ENCODE results near the gene SERPINA12.
"Not testable (repeated sequence)": the region's sequence is repeated elsewhere in the genome, so short reads cannot be mapped to it uniquely, and the experiment has no call there.

SERPINA12 gene

DNA sequence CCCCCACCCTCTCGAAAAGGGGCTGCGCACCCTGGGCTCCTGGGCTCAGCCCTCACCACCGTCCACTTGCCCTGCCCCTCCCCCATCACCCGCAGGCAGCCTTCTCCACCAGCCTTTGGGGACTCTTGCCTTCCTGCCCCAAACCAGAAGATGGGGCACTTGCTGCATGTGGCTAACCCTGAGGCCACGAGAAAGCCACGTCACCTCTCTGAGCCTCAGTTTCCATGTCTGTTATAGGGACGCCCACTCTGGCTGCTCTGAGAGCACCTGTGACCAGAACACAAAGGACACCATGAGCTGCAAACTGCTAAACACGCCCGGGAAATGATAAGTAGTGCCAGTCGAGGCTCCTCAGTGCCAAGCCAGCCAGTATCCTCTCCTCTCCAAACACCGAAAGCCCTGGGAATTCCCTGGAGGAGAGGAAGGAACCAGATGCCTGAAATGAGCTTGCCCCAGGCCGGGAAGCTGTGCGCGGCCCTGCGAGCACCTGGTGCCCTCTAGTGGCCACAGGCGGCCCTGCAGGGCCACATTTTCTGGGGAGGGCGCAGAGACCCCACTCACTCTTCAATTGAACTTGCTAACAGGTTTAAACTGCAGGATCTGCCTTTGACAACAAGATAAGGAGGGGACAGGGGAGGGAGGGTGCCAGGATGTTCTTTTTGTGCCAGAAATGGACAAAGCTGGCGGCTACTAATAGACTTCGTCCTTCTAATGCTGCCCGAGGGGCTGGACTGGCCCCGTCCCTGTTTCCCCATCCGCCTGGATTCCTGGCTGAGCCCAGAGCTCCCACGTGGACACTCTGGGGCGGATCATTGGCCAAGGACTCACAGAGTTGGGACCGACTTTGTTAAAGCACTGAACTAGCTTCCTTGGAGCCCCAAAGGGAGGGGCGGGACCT lies 23.1 kb downstream of the SERPINA12 start:
- Histone ChIP-seq H3K9ac (ENCODE audit: low read length) (peak overlapping the region; percentile 5), H3K9me3 (ENCODE audit: control insufficient read depth, low read length) (no peaks in the 10 kb centered on the region), H3K36me3 (ENCODE audit: control insufficient read depth, insufficient read depth, low read length, severe bottlenecking) (no peaks in the 10 kb centered on the region), H3K4me1 (ENCODE audit: control insufficient read depth, insufficient read depth, low read length) (no peaks in the 10 kb centered on the region), H3K4me3 (ENCODE audit: low read length) (no peak overlapping the region), H3K27me3 (replicated peaks; ENCODE audit: control insufficient read depth, insufficient read depth, low read length) (peaks cover 30% of the 10 kb centered on the region)
- DNase-seq (ENCODE audit: low read depth): peak; percentile 81

- no peak overlapping the region for H3K4me3 ChIP-seq (ENCODE audit: low read length)
- peaks cover 25% of the 10 kb centered on the region for H3K27me3 ChIP-seq (replicated peaks; ENCODE audit: control insufficient read depth, insufficient read depth, low read length)
- no peak overlapping the region for H3K9ac ChIP-seq (ENCODE audit: low read length)
- DNase-seq (ENCODE audit: low read depth): no peak
- H3K9me3 ChIP-seq (ENCODE audit: control insufficient read depth, low read length): peaks cover 5% of the 10 kb centered on the region
- no peaks in the 10 kb centered on the region for H3K36me3 ChIP-seq (ENCODE audit: control insufficient read depth, insufficient read depth, low read length, severe bottlenecking)
- H3K4me1 ChIP-seq (ENCODE audit: control insufficient read depth, insufficient read depth, low read length): no peaks in the 10 kb centered on the region
These were observed 24.8 kb downstream of the SERPINA12 start for GRCh38 chr14:94484481-94484880.

DNA sequence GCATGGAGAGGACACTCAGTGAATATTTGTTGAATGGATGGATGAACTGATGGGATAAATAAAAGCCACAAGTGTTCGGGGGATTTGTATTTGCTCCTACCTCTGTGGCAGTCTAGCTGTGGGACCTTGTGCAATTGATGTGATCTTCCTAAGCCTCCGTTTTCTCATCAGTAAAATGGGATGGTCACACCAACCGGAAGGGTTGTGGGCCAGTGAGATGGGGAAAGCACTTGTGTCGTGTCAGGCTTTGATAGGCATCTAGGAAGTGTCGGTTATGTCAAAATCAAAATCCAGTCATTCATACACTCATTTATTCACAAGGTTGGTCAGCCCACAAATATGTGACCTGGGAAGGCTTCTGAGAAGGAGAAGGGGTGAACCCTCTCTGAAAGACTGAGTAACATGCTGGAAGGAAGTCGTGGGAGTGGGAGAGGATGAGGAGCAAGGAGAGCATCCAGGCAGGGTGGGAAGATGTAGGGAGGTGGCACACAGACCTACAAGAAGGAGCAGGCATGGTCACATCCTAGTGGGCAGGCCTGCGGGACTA lies 25.5 kb downstream of the SERPINA12 start:
- Histone ChIP-seq H3K27me3 (replicated peaks; ENCODE audit: control insufficient read depth, insufficient read depth, low read length) (peaks cover 22% of the 10 kb centered on the region), H3K36me3 (ENCODE audit: control insufficient read depth, insufficient read depth, low read length, severe bottlenecking) (no peaks in the 10 kb centered on the region), H3K9ac (ENCODE audit: low read length) (no peak overlapping the region), H3K4me3 (ENCODE audit: low read length) (no peak overlapping the region), H3K9me3 (ENCODE audit: control insufficient read depth, low read length) (peaks cover 12% of the 10 kb centered on the region), H3K4me1 (ENCODE audit: control insufficient read depth, insufficient read depth, low read length) (no peaks in the 10 kb centered on the region)
- peak; percentile 13 for DNase-seq (ENCODE audit: low read depth)

GRCh38 chr14:94483071-94483451 lies 26.2 kb downstream of the SERPINA12 start:
- Histone ChIP-seq H3K4me1 (ENCODE audit: control insufficient read depth, insufficient read depth, low read length) (no peaks in the 10 kb centered on the region), H3K27me3 (replicated peaks; ENCODE audit: control insufficient read depth, insufficient read depth, low read length) (peaks cover 16% of the 10 kb centered on the region), H3K36me3 (ENCODE audit: control insufficient read depth, insufficient read depth, low read length, severe bottlenecking) (no peaks in the 10 kb centered on the region), H3K9me3 (ENCODE audit: control insufficient read depth, low read length) (peaks cover 19% of the 10 kb centered on the region), H3K9ac (ENCODE audit: low read length) (no peak overlapping the region), H3K4me3 (ENCODE audit: low read length) (no peak overlapping the region)
- DNase-seq (ENCODE audit: low read depth): no peak

DNA sequence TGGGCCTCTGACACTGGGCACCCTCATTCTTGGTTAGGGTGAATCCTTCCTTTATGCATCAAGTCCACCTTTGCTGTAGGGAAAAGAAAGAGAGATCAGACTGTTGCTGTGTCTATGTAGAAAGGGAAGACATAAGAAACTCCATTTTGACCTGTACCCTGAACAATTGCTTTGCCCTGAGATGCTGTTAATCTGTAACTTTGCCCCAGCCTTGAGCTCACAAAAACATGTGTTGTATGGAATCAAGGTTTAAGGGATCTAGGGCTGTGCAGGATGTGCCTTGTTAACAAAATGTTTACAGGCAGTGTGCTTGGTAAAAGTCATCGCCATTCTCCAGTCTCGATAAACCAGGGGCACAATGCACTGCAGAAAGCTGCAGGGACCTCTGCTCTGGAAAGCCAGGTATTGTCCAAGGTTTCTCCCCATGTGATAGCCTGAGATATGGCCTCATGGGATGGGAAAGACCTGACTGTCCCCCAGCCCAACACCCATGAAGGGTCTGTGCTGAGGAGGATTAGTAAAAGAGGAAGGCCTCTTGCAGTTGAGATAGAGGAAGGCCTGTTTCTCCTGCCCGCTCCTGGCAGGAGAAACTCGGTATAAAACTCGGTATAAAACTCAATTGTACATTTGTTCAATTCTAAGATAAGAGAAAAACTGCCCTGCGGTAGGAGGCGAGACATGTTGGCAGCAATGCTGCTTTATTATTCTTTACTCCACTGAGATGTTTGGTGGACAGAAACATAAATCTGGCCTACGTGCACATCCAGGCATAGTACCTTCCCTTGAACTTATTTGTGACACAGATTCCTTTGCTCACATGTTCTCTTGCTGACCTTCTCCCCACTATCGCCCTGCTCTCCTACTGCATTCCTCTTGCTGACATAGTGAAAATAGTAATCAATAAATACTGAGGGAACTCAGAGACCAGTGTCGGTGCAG lies 26.9 kb downstream of the SERPINA12 start:
- H3K36me3 ChIP-seq (ENCODE audit: control insufficient read depth, insufficient read depth, low read length, severe bottlenecking); H3K4me1 ChIP-seq (ENCODE audit: control insufficient read depth, insufficient read depth, low read length); H3K4me3 ChIP-seq (ENCODE audit: low read length); DNase-seq (ENCODE audit: low read depth); H3K27me3 ChIP-seq (replicated peaks; ENCODE audit: control insufficient read depth, insufficient read depth, low read length); H3K9ac ChIP-seq (ENCODE audit: low read length): not testable (repeated sequence)
- peaks cover 26% of the 10 kb centered on the region for H3K9me3 ChIP-seq (ENCODE audit: control insufficient read depth, low read length)

DNA sequence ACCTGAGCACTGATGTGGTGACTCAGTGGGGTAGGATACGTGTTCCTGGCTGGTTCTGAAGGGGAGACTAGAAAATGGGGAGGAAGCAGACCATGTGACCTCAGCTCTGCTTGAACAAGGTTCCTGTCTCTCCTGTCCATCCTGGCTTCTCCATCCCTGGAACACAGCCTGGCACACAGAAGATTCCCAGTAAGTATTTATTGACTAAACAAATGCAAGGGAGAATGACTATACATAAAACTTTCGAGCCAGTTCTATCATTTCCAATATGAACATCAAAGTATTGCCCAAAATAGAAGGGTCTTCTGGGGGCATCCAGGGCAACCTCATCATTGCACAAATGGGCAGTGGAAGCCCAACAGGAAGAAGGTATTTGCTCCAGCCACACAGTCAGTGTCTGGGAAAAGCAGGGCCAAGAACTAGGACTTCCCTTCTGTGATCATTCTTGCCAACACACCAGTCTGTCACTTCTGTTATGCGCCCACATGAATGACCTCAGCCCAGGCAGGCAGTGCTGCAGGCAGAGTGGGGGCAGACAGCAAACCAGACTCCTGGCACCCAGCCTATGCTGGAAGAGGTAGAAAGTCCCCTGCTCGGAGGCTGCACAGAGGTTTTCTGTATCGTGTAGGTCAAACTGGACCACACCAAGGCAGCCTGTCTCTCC lies 27.7 kb downstream of the SERPINA12 start:
- peaks cover 3% of the 10 kb centered on the region for H3K27me3 ChIP-seq (replicated peaks; ENCODE audit: control insufficient read depth, insufficient read depth, low read length)
- no peaks in the 10 kb centered on the region for H3K36me3 ChIP-seq (ENCODE audit: control insufficient read depth, insufficient read depth, low read length, severe bottlenecking)
- peaks cover 34% of the 10 kb centered on the region for H3K9me3 ChIP-seq (ENCODE audit: control insufficient read depth, low read length)
- no peaks in the 10 kb centered on the region for H3K4me1 ChIP-seq (ENCODE audit: control insufficient read depth, insufficient read depth, low read length)
- H3K9ac ChIP-seq (ENCODE audit: low read length): no peak overlapping the region
- H3K4me3 ChIP-seq (ENCODE audit: low read length): no peak overlapping the region
- peak; percentile 56 for DNase-seq (ENCODE audit: low read depth)

- Histone ChIP-seq H3K4me1 (ENCODE audit: control insufficient read depth, insufficient read depth, low read length) (no peaks in the 10 kb centered on the region), H3K9me3 (ENCODE audit: control insufficient read depth, low read length) (peaks cover 39% of the 10 kb centered on the region), H3K4me3 (ENCODE audit: low read length) (no peak overlapping the region), H3K27me3 (replicated peaks; ENCODE audit: control insufficient read depth, insufficient read depth, low read length) (peaks cover 8% of the 10 kb centered on the region), H3K36me3 (ENCODE audit: control insufficient read depth, insufficient read depth, low read length, severe bottlenecking) (no peaks in the 10 kb centered on the region), H3K9ac (ENCODE audit: low read length) (no peak overlapping the region)
- peak; percentile 19 for DNase-seq (ENCODE audit: low read depth)
These were observed 28.5 kb downstream of the SERPINA12 start for GRCh38 chr14:94480809-94481208.

DNA sequence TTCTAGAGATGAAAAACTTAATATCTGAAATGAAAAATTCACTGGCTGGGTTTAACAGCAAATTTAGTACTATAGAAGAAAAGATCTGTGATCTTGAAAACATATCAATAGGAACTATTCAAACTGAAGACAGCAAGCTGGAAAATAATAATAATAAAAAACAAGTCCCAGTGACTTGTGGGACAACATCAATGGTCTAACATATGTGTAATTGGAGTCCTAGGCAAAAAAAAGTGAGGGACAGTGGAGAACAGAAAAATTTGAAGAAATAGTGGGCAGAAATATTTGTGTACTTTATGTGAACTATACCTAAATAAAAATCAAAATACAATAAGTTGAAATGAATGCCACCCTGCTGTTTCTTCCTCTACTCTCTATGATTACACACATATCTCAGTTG lies 30.8 kb downstream of the SERPINA12 start:
- no peaks in the 10 kb centered on the region for H3K36me3 ChIP-seq (ENCODE audit: control insufficient read depth, insufficient read depth, low read length, severe bottlenecking)

GRCh38 chr14:94476023-94476422 lies 33.2 kb downstream of the SERPINA12 start, which contains the start of gene SERPINA9:
SERPINA9 (minus strand) TSS chr14:94476197; CDS start chr14:94469840, 6,357 bp downstream.
- DNase-seq (ENCODE audit: low read depth): no peak
- Histone ChIP-seq H3K9me3 (ENCODE audit: control insufficient read depth, low read length) (peaks cover 39% of the 10 kb centered on the region), H3K27me3 (replicated peaks; ENCODE audit: control insufficient read depth, insufficient read depth, low read length) (peaks cover 25% of the 10 kb centered on the region), H3K36me3 (ENCODE audit: control insufficient read depth, insufficient read depth, low read length, severe bottlenecking) (no peaks in the 10 kb centered on the region), H3K9ac (ENCODE audit: low read length) (no peak within 1 kb of the TSS), H3K4me1 (ENCODE audit: control insufficient read depth, insufficient read depth, low read length) (no peaks in the 10 kb centered on the region), H3K4me3 (ENCODE audit: low read length) (no peak within 1 kb of the TSS)

More for the DNA sequence above, 30.8 kb downstream of the SERPINA12 start:
- Histone ChIP-seq H3K4me3 (ENCODE audit: low read length) (no peak overlapping the region), H3K9ac (ENCODE audit: low read length) (no peak overlapping the region), H3K9me3 (ENCODE audit: control insufficient read depth, low read length) (peaks cover 39% of the 10 kb centered on the region), H3K27me3 (replicated peaks; ENCODE audit: control insufficient read depth, insufficient read depth, low read length) (peaks cover 8% of the 10 kb centered on the region), H3K4me1 (ENCODE audit: control insufficient read depth, insufficient read depth, low read length) (no peaks in the 10 kb centered on the region)
- DNase-seq (ENCODE audit: low read depth): no peak

GRCh38 chr14:94474581-94475031 lies 34.7 kb downstream of the SERPINA12 start:
- no peak for DNase-seq (ENCODE audit: low read depth)

More at GRCh38 chr14:94474581-94475031, 34.7 kb downstream of the SERPINA12 start:
- H3K27me3 ChIP-seq (replicated peaks; ENCODE audit: control insufficient read depth, insufficient read depth, low read length): peaks cover 36% of the 10 kb centered on the region
- no peaks in the 10 kb centered on the region for H3K36me3 ChIP-seq (ENCODE audit: control insufficient read depth, insufficient read depth, low read length, severe bottlenecking)
- H3K9me3 ChIP-seq (ENCODE audit: control insufficient read depth, low read length): peaks cover 35% of the 10 kb centered on the region
- no peaks in the 10 kb centered on the region for H3K4me1 ChIP-seq (ENCODE audit: control insufficient read depth, insufficient read depth, low read length)
- H3K4me3 ChIP-seq (ENCODE audit: low read length): no peak overlapping the region
- H3K9ac ChIP-seq (ENCODE audit: low read length): no peak overlapping the region

All from adipocyte (in vitro differentiated cells).